NCI-H2227 treated with DMSO at 0.1 percent for 48 hours (cell line): ENCODE measurements around the gene DLGAP4.

ENCODE experiments used
- DNase-seq: peaks from one replicate; lab custom pipeline; 2025; lab: John Stamatoyannopoulos, UW

The DLGAP4 gene

DNA sequence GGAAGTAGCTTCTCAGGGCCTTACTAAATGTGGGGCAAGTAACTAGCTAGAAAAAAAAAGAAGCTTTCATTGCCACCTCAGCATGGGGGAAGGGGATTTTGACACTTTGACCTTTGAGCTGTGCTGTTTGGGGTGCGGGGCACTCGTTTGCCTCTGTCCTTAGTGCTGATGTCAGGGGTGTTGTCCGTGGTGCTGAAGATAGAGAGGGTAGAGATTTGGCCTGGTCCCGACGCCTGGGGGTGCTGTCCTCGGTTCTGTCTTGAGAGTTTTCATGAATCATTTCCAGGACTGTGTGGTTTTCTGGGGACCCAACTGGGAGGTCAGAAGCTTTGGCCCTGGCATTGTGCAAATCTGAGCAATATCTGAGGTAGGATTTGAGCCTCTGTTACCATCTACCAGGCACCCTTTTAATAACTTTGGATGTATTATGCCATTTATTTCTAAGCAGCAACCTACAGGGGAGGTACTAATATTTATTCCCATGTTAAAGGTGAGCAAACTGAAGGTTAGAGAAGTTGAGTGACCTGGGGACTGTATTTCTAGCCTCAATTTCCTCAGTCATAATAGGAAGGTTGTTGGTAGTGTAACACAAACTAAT is 78.0 kb downstream of the DLGAP4 start:
- no peak for DNase-seq

DNA sequence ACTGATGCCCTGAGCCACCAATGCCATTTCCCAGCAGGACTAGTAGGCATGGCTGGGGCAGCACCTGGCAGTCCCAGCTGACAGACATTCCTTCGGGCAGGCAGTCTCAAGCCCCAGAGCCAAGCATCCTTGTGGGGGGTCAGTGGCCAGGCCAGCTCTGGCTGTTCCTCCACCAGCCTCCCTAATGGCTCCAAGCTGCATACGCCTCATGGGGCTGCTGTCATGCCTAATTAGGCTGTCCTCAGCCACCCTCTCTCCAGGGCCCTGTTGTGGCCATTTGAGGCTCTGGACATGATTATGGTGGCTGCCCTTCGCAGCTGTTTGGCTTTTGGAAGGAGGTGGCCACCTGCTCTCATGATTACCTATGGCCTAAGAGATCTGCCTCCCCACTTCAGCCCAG is 79.4 kb downstream of the DLGAP4 start:
- DNase-seq: no peak

DNA sequence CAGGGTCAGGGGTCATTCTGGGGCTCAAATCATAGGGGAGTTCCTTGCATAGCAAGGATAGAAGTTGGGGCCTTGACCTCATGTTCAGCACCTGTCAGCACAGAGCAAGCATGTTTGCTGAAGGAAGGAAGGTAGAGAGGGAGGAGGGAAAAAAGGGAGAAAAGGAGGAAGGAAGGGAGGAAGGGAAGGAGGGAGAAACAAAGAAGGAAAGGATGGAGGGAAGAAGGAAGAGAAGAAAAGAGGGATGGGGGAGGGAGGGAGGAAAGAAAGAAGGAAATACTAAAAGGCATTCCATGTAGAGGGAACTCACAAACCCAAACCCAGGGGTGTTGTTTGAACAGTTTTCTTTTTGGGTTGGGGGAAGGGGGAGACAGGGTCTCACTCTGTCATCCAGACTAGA is 80.1 kb downstream of the DLGAP4 start:
- no peak for DNase-seq

- no peak for DNase-seq
Observed at GRCh38 chr20:36390269-36390668, 84.1 kb downstream of the DLGAP4 start.

DNA sequence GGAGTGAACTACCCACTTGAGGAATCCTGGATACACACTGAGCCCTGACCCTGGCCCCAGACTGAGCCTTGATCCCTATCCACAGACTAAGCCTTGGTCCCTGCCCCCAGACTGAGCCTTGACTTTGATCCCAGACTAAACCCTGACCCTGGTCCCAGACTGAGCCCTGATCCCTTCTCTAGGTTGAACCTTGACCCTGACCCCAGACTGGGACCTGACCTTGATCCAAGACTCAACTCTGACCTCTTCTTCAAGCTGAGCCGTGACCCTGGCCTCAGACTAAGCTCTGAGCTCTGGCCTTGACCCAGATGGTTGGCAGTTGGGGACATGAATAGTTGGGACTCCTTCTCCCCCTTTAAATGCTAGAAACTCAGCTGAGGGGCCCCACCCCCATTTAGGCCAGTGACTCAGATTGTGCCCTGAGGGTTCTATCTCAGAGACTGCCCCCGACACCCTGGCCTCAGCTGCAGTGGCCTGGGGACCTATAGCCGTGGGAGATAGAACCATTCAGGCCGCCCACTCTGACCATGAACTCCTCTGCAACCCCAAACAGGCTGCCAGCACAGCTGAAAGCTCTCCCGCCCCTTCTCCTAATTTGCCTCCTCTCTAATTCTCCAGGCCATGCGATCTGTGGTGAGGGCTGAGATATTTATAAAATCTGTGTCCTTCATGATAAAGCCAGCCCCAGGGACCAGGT is 84.7 kb downstream of the DLGAP4 start:
- DNase-seq: no peak

DNA sequence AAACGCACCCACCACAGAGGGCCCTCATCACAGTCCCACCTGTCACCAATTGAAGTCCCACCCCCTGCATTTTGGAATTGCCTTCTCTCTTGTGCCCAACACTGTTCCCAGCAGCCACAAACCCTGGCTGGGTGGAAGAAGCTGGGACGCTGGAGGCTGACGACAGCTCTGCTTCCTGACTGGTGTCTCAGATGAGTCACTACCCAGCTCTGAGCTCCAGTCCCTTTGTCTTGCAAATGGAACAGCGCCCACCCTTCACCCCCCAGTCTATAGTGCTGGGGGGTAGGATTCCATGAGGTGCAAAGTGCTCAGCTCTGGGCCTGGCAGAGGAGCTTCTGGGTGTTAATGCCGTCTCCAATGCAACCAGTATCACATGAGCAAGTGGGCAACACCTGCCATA is 85.3 kb downstream of the DLGAP4 start:
- no peak for DNase-seq

- no peak for DNase-seq
Observed at GRCh38 chr20:36391955-36392354, 85.8 kb downstream of the DLGAP4 start.

- no peak for DNase-seq
Observed at GRCh38 chr20:36392989-36393388, 86.8 kb downstream of the DLGAP4 start.

DNA sequence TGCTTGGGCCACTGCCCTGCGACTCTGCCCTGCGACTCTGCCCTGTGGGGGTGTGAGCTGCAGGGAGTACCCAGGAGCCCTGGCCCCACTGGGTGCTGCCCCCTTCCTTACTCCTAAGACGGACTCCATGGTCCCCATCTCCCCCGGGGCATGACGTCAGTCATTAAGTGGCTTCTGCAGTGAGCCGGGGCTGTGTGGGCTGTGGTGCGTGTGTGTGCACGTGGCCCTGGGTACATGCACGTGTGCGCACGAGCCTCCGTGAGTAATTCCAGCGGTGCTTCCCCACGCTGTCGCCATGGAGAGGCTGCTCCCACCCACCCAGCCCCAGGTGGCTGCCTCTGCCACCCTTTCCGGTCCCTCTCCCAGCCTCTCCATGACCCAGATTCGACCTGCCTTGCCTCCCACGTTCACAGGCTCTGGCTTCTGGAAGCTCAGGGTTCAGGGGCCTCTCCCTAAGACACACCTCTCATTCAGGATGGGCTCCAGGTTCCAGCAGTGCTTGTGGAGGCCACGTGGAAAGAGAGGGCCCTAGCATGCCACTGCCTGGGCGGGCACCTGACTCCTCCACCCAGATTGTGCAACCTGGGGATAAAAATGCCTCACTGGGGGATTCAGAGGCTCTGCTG is 88.3 kb downstream of the DLGAP4 start:
- DNase-seq: no peak

DNA sequence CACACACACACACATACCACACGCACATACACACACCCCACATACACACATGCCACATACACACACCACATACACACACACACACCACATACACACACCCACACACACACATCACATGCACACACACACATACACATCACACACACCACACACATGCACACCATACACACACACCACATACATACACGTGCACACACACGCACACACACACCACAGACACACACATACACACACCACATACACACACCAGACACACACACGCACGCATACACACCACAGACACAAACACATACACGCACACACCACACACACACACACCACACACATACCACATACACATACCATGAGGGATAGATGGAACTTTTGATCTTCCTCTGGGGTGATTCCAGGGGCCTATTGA is 90.2 kb downstream of the DLGAP4 start:
- DNase-seq: no peak

DNA sequence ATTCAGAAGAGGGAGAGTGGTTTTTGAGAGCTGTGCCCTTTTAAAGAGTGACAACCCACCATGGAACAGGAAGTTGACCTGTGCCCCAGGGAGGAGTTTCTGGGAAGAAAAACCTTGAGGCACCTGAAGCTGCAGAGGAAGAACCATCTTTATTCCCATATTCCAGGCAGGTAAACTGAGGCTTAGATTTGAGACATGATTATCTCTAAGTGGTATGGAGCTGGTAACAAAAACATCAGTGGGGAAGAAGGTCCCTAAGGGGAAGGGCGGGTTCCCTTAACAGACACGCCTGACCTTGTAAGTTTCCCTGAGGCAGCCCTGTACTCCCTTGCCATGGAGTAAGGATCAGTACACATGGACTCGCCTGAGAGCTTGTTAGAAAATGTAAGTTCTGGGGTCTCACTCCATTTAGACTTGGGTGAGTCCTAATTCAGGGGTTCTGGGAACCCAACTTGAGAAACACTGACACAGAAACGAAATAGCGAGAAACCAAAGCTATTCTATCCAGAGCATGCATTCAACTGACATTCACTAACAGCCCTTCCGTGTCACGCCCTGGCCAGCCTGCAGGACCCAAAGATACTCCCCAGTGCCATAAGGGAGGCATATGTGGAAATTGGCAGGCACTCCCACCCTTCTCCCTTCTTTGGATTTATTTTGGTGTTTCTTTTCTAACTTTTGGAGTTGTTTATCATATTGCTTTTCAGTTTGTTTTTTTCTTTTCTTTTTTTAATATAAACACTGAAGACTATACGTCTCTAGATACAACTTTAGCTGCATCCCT is 90.9 kb downstream of the DLGAP4 start:
- no peak for DNase-seq

DNA sequence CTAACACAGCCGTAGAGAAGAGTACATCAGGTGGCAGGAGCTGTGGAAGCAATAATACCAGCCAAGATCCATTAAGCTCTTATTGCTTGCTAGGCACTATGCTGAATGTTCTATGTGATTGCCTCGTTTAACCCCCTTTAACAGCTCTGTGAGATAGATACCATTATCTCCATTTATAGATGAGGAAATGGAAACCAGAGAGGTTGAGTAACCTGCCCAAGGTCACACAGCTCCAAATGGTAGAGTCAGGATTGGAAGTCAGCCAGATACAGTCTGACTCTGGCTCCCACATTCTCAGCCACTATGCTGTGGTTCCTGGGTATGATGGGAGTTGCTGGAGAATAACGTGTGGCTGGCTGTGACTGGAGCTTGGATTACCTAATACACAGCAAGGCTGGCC is 92.4 kb downstream of the DLGAP4 start:
- no peak for DNase-seq

- DNase-seq: peak; percentile 22
Observed at GRCh38 chr20:36399147-36399968, 93.2 kb downstream of the DLGAP4 start.

DNA sequence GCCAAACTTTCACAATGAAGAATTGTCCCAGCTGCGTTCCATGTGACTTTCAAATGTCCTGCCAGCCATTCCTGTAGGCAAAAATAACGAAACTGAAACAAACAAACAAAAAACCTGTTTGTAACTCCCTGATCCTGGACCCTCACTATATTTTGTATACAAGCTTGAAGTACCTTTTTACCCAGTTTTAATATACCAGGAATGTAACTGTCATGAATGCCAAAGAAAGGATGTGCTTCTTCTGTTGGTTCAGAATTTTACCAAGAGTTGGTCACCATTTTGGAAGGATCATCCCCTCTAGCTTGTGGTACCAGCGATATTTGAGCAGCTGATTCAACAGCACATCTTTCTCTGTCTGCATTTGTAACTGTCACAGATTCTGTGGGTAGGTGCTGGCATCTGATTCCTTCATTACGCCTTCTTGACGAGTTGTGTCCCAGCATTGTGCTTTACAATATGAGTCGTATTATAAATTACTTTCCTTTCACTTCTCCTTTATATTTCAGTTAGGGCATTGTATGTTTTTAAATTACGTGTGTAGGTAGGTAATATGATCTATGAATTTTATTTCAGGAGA is 93.9 kb downstream of the DLGAP4 start:
- no peak for DNase-seq

DNA sequence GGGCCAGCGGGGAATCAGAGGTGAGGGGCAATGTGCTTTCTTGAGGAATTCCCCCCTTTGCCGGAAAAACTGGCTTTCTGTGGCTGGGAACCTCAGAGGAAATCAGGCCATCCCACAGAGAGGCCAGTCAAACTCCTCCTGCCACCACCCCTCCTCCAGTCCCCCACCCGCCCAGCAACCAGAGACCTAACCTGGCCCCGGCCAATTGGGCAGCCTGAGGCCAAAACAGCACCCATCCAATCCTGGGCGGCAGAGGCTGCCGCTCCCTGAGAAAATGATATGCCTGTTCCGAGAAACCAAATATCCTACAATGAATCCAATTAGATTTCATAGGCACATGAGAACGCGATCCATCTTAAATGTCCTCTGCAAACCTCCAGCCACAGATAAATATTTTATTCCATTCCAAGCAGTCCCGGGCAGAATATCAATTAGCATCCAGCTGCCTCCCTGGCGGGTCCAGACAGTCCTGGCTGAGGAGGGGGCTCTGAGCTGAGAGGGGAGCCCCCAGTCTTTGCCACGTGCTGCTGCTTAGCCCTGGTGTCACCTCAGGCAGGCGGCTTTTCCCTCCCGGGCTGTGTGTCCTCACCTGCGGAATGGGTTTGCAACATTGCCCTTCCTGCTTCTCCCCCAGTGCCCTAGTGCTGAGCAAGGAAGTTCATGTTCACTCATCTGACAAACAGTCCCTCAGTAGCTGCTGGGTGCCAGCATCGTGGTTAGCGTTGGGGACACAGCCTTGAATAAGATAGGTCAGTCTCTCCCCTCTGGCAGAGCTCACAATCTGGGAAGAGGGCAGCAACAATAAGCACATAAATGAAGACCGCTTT is 95.0 kb downstream of the DLGAP4 start:
- DNase-seq: no peak

- DNase-seq: no peak
Observed at GRCh38 chr20:36402708-36403107, 96.6 kb downstream of the DLGAP4 start.

DNA sequence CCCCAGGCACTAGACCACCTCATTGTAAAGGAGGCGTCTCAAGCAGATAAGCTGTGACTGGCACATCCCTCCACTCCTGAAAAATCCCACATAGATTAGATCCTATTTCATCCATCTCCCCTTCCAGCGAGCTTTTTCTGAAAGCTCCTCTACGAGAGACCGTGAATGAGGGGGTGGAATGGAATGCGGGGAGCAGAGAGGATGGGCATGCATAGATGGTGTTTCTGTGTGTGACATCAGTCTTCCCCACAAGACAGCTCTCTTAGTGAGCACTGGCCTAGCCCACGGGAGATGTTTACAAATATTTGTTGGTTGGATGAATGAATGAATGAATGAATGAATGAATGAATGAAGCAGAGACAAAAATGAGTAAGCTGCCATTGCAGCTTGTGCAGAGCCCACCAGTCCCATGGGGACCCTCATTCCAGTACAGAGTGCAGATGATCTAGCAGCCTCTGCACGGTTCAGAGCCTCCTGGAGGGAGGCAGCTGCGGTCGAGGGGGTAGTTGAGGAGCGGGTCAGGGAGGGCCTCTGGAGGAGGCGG is 98.4 kb downstream of the DLGAP4 start:
- no peak for DNase-seq

DNA sequence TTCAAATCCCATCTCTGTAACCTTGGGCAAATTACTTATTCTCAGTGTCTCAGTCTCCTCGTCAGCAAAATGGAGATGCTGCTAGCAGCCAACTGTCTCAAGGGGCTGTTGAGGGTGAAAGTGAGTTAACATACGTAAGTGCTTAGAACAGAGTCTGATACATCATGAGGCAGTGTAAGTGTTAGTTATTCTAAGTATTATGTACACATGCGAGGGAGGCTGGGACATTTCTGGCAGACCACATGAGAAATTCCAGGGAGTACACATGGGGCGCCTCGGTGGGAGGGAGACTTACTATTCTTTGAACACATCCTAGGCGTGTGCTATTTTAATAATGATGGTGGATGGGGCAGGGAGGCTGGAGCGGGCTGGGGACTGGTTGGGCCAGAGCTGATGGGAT is 99.1 kb downstream of the DLGAP4 start:
- no peak for DNase-seq

- no peak for DNase-seq
Observed at GRCh38 chr20:36407199-36407733, 101.1 kb downstream of the DLGAP4 start.

DNA sequence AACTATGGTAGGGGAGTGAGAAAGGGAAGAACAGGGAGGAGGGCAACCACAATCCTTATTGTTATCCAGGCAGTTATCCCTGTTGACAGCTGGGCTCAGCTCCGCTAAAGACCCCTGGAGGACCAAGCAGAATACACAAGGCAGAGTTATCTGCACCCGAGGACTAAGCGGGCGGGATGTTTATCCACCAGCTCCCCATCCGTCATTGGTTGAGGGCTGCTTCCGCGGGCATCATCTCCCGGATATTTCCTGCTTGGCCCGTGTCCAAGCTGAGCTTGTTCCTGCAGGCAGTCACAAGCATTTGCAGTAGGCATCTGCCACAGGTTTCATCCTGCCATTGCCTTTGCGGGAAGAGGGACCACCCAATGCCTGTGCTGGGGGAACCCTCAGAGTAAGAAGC is 102.1 kb downstream of the DLGAP4 start:
- peak; percentile 77 for DNase-seq
